GM19351 (cell line): ENCODE results near the gene TEX35.
A peak's percentile ranks its signal among the peaks of the same experiment; 100 is the strongest.

Experiments
- ATAC-seq: cut with Tn5 transposase; IDR thresholded peaks from one replicate; pipeline ENCODE4 v1.9.1; 2021; ENCODE audit warnings: mild to moderate bottlenecking, moderate library complexity; ENCODE audit not compliant: unreplicated experiment

The TEX35 gene

DNA sequence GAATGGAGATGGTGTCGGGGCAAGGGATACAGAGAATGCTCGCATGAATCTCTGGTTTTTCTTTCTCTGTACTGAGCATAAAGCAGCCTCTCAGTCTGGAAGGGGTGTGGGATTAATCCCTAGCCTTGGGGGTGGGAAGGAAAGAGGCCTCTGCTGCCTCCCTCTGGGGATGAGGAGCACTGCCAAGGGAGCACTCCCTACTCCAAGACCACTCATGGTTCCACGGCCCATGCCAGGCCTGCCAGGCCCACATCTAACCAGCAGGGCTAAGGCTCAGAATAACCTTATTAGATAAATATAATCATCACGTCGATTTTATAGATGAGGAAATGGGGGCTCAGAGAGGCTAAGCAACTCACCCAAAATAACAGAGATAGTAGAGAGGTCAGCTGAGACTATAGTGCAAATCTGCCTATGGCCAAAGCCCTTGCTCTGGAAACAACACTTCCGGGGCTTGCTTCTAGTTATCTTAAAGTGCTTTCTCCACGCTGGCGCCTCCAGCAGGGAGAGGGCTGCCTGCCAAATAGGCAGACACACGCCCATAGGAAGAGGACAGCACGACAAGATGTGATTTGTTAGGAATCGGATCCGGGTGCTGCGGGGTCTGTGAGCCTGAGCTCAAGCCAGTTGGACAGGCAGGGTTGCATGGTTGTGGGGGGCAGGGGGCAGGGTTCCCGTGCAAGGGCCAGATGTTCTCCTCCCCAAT, 522 bp downstream of the TEX35 start:
- ATAC-seq = no peak

GRCh38 chr1:178516110-178516509, 3.2 kb downstream of the TEX35 start:
- no peak for ATAC-seq

GRCh38 chr1:178518894-178519293, 6.0 kb downstream of the TEX35 start:
- ATAC-seq = no peak

GRCh38 chr1:178520803-178521202, 7.9 kb downstream of the TEX35 start:
- ATAC-seq = no peak

- ATAC-seq = no peak
These were observed 8.3 kb downstream of the TEX35 start for GRCh38 chr1:178521241-178521640.

- ATAC-seq = no peak
These were observed 14.2 kb downstream of the TEX35 start for GRCh38 chr1:178527117-178527516.

DNA sequence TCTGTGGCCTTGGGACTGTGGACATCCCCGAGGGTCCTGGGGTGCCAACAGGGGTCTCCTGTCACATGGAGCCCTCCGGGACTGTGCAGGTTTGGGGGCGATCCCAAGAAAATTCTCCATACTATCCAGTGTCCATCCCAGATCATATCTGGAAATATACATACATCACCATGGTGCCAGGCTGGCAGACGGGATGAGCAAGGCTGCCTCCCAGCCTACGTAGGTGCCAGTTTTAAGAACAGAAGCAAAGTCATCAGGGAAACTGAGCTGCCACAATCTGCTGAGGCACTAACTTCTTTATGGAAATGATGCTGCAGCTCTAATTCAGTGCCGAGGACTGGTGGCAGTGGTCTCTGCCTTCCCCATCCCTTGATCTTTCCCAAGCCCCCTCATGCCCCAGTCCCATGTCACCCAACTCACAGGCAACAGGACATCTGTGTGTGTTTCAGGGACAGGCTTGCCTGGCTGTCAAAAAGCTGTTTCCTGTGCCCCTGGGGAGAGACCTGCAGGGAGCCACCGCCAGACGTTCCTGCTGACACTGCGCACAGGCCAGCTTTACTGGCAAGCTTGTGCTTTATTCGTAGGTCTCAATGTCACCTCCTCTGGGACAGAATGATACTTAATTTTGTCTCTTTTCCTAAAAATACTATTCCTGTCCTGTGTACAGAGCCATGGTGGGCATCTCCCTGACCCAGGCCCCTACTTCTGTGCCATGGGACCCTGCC, 15.5 kb downstream of the TEX35 start:
- ATAC-seq = no peak

DNA sequence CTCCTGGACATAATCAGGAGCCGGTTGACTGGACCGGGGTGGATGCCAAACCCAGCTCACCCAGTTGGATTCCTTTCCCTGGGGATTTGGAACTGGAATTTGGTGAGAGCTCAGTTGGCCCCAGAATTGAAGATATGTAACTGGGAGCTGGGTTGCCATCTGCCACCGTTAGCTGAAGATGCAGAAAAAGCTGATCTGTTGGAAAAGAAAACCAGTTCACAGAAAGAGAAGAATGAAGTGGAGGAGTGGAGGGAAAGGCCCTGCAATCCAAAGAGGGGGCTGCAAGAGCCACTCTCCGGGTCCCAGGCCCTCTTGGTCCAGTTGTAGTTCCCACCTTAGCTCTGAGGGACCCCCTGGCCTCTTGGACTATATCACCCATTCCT, 16.0 kb downstream of the TEX35 start:
- ATAC-seq = no peak

DNA sequence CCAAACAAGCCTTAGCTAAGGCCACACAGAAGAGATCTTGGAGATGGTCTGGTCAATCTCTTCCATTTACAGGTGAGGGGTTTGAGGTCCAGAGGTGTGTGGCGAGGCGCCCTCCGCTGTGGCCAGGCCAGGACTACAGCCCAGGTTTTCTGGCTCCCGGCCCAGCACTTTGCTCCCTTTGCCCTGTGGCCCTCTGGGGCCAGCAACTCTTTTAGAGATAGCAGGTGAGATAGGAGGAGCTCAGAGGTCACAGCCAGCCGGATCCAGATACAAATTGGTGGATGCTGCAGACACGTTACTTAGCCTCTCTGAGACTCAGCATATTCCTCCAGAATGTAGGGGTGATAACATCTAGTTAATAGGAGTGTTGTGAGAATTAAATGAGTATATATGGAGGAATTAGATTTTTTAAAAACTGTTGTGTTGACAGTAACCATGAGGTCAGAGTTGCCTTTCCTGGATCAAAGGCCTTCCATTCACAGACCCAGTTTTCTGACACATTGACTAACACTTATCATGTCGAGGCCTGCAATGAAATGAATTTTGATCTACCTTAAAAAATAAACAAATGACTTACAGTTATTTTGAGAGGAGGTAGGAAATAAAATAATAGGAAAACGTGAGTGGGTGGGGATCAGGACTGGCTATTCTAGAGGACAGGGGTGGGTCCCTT, 16.6 kb downstream of the TEX35 start:
- no peak for ATAC-seq

DNA sequence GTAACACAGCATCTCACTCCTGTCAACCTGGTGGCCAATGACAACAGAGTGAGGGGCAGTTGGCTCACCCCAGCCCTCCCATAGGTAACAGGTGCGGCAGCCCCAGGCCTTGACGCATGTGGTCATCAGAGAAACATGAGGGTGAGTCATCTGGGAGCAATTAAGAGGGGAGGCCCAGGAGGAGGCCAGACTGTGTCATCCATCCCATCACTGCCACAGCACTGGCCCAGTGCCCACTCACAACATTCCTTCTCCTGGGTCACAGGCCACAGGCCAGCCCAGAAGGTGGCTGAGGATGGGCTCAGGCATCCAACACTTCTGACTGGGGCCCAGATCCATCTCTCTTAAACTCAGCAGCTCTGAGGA, 17.1 kb downstream of the TEX35 start:
- no peak for ATAC-seq

GRCh38 chr1:178530502-178530901, 17.6 kb downstream of the TEX35 start:
- ATAC-seq = no peak

GRCh38 chr1:178531887-178532286, 19.0 kb downstream of the TEX35 start:
- ATAC-seq = peak; percentile 10

DNA sequence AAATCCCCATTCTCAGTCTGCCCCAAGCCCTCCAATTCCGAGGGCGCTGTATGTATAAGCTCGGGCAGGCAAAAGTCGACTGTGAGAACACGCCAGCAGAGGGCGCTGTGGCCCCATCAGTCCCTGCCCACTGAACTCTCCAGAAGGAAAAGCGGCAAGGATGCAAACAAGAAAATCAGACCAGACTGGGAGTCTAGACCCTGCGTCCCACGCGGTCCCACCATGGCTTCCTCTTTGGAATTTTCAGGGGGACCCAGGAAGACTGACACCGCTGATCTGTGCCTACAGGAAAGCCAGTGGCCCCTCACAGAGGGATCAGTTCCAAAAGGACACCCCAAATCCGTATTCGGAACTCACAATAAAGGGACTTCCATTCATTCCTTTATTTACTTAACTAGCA, 19.5 kb downstream of the TEX35 start:
- peak; percentile 82 for ATAC-seq

DNA sequence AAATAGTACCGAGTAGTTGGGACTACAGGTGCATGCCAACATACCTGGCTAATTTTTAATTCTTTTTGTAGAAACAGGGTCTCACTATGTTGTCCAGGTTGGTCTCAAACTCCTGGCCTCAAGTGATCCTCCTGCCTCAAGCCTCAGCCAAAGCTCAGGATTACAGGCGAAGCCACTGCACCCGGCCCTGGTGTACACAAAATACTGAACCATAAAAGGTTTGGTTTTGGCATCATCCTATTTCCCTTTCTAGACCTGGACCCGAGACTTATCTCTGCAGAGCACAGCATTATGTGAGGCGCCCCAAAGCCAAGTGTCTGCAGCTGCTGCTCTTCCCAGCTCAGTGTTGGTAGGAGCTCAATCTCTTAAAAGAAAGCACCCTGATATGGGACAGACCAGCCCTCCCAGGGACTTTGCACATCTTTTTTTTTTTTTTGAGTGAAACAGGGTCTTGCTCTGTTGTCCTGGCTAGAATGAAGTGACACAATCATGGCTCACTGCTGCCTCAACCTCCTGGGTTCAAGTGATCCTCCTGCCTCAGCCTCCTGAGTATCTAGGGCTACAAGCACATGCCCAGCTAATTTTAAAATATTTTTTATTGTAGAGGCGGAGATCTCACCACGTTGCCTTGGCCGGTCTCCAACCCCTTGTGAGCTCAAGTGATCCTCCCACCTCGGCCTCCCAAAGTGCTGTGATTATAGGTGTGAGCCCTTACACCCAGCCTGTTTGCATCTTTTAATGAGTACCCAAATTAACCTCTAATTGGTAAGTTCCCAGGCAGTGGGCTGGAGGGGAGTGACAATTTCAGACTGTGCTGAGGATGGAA, 20.4 kb downstream of the TEX35 start:
- ATAC-seq = no peak

- ATAC-seq = no peak
These were observed 21.4 kb downstream of the TEX35 start for GRCh38 chr1:178534137-178534868.

DNA sequence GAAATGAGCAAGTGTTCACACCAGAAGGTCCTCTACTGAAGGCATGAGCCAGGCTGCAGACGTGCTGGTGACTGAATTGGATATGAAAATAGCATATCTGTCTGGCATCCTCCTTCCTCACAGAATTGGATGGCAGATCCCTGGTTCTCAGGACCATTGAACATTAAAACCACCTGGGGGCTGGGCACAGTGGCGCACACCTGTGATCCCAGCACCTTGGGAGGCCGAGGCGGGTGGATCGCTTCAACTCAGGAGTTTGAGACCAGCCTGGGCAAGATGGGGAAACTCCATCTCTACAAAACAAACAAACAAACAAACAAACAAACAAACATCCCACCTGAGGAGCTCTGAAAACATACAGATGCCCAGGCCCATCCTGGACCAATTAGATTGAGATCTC, 23.4 kb downstream of the TEX35 start:
- ATAC-seq = no peak

- no peak for ATAC-seq
These were observed 24.0 kb downstream of the TEX35 start for GRCh38 chr1:178536844-178537371.

DNA sequence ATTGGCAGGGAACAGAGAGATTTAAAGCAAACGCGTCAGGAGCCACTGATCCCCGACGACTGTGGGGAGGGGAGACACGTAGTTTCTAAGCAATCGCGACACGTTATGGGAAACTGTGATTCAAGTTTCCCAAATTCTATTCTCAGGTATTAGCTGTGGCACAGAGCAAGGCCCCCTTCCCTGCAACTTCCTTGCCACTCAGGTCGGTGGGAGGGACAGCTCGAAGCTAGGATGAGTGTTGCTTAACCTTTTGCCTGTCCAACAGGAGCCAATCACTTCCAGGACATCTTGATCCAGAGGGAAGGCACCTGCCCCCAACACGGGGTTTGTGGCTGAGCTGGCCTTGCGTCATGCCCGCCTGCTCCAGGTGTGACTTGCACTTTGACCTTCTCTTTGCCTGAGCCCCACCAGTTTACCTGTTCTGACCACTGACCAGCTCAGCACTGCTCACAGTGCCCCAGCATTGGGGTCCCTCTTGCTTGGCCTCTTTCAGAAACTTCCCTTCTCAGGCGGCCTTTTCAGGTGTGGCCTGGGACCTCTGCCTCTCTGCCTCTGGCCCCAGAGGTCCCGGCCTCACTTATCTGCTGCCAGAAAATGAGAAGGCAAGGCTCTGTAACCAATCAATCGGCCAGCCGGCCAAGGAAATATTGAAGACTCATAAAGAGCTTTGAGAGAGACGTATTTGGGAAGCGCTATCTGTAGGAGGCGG, 24.6 kb downstream of the TEX35 start:
- no peak for ATAC-seq

GRCh38 chr1:178538192-178538916, 25.4 kb downstream of the TEX35 start:
- ATAC-seq = no peak
